ENCODE data around the gene GAB2. TPM values are rescaled to one million over a fixed set of nuclear protein-coding genes. Genes with fewer than 3 reads are reported as not detected.

GAB2 gene
- total and polyA plus RNA-seq, 2 of the 13 experiments (the other 11 are each of a cell fraction or from before 2014, with no cell fraction given): 4.1 to 8.6 TPM

DNA sequence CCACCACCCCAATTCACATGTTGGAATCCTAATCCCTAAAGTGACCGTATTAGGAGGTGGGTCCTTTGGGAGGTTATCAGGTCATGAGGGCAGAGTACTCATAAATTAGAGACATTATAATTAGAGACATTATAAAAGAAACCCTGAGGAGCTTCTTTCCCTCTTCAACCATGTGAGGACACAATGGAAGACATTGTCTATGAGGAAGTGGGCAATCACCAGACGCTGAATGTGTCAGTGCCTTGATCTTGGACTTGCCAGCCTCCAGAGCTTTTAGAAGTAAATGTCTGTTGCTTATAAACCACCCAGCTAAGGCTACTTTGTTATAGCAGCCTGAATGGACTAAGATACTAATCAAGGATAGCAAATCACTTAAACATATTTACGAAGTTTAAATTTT is 14.8 kb downstream of the GAB2 start (continued):
- TF ChIP-seq, protein P1, sequence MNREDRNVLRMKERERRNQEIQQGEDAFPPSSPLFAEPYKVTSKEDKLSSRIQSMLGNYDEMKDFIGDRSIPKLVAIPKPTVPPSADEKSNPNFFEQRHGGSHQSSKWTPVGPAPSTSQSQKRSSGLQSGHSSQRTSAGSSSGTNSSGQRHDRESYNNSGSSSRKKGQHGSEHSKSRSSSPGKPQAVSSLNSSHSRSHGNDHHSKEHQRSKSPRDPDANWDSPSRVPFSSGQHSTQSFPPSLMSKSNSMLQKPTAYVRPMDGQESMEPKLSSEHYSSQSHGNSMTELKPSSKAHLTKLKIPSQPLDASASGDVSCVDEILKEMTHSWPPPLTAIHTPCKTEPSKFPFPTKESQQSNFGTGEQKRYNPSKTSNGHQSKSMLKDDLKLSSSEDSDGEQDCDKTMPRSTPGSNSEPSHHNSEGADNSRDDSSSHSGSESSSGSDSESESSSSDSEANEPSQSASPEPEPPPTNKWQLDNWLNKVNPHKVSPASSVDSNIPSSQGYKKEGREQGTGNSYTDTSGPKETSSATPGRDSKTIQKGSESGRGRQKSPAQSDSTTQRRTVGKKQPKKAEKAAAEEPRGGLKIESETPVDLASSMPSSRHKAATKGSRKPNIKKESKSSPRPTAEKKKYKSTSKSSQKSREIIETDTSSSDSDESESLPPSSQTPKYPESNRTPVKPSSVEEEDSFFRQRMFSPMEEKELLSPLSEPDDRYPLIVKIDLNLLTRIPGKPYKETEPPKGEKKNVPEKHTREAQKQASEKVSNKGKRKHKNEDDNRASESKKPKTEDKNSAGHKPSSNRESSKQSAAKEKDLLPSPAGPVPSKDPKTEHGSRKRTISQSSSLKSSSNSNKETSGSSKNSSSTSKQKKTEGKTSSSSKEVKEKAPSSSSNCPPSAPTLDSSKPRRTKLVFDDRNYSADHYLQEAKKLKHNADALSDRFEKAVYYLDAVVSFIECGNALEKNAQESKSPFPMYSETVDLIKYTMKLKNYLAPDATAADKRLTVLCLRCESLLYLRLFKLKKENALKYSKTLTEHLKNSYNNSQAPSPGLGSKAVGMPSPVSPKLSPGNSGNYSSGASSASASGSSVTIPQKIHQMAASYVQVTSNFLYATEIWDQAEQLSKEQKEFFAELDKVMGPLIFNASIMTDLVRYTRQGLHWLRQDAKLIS (CRISPR knock-in tag; IDR thresholded peaks at IDR 0.05): no peak
- TF ChIP-seq ZNF777 (CRISPR knock-in tag; IDR thresholded peaks at IDR 0.05) (no peak), ZNF720 (CRISPR knock-in tag; IDR thresholded peaks at IDR 0.05) (no peak), NR2C2 (CRISPR knock-in tag; IDR thresholded peaks at IDR 0.05; ENCODE audit: borderline replicate concordance) (no peak), ZNF335 (CRISPR knock-in tag; IDR thresholded peaks at IDR 0.05) (no peak), IKZF1 (IDR thresholded peaks at IDR 0.05) (no peak)
- TF ChIP-seq, protein P2, sequence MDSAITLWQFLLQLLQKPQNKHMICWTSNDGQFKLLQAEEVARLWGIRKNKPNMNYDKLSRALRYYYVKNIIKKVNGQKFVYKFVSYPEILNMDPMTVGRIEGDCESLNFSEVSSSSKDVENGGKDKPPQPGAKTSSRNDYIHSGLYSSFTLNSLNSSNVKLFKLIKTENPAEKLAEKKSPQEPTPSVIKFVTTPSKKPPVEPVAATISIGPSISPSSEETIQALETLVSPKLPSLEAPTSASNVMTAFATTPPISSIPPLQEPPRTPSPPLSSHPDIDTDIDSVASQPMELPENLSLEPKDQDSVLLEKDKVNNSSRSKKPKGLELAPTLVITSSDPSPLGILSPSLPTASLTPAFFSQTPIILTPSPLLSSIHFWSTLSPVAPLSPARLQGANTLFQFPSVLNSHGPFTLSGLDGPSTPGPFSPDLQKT (CRISPR knock-in tag; IDR thresholded peaks at IDR 0.05; ENCODE audit: borderline replicate concordance): no peak
- TF ChIP-seq, protein P3, sequence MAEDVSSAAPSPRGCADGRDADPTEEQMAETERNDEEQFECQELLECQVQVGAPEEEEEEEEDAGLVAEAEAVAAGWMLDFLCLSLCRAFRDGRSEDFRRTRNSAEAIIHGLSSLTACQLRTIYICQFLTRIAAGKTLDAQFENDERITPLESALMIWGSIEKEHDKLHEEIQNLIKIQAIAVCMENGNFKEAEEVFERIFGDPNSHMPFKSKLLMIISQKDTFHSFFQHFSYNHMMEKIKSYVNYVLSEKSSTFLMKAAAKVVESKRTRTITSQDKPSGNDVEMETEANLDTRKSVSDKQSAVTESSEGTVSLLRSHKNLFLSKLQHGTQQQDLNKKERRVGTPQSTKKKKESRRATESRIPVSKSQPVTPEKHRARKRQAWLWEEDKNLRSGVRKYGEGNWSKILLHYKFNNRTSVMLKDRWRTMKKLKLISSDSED (CRISPR knock-in tag; IDR thresholded peaks at IDR 0.05): no peak
